CD8-positive, alpha-beta memory T cell (primary cell): ENCODE data around the gene HNRNPUL2. TPM values are rescaled to one million over a fixed set of nuclear protein-coding genes. Genes with fewer than 3 reads are reported as not detected.

Experiments used
- CTCF ChIA-PET: fragments of 350-600 bp; sonication (Branson Sonifier 250); formaldehyde crosslinking; loops from one replicate; lab custom pipeline; 2021; ENCODE audit warnings: antibody characterized with exemption; lab: Charles Lee
- POLR2A ChIA-PET: fragments of 350-600 bp; sonication (Branson Sonifier 250); formaldehyde crosslinking; loops from one replicate; lab custom pipeline; 2021; ENCODE audit warnings: antibody characterized with exemption; lab: Charles Lee
- DNase-seq, 5 donors: peaks; one replicate each; pipeline versions ENCODE4 v3.0.0 to v3.0.0-alpha.2; 2020 to 2022; ENCODE audit warnings: mixed read lengths in 1 of 5
- H3K27ac ChIP-seq: one replicate; pipeline ENCODE4 v1.7.0; 2013; ENCODE audit warnings: low read depth, mild to moderate bottlenecking, low read length, moderate library complexity
- H3K27me3 ChIP-seq: 2 replicates; pipeline ENCODE4 v1.7.0; 2013; ENCODE audit warnings: low read length, mild to moderate bottlenecking; ENCODE audit not compliant: insufficient read depth, poor library complexity, severe bottlenecking
- H3K36me3 ChIP-seq: 2 replicates; pipeline ENCODE4 v1.7.0; 2013; ENCODE audit warnings: mild to moderate bottlenecking, low read length, moderate library complexity; ENCODE audit not compliant: insufficient read depth
- H3K4me1 ChIP-seq: 2 replicates; pipeline ENCODE4 v1.7.0; 2013; ENCODE audit warnings: mild to moderate bottlenecking, low read length, moderate library complexity; ENCODE audit not compliant: insufficient read depth
- H3K4me3 ChIP-seq: 2 replicates; pipeline ENCODE4 v1.7.0; 2013; ENCODE audit warnings: mild to moderate bottlenecking, low read length
- H3K9me3 ChIP-seq: 2 replicates; pipeline ENCODE4 v1.7.0; 2013; ENCODE audit warnings: mild to moderate bottlenecking, low read length
- H3K27ac Mint-ChIP-seq, 8 donors: one replicate each; pipeline ENCODE4 v1.8.0; 2020 to 2021; ENCODE audit warnings: mixed read lengths in 8 of 8, mild to moderate bottlenecking in 6 of 8, inconsistent platforms in 3 of 8, moderate library complexity in 3 of 8
- H3K27me3 Mint-ChIP-seq, 2 donors: one replicate each; pipeline ENCODE4 v1.8.0; 2020 to 2021; ENCODE audit warnings: mixed read lengths in 2 of 2, mild to moderate bottlenecking in 1 of 2, moderate library complexity in 1 of 2
- H3K36me3 Mint-ChIP-seq, 3 donors: one replicate each; pipeline ENCODE4 v1.8.0; 2020 to 2021; ENCODE audit warnings: mixed read lengths in 3 of 3, inconsistent platforms in 1 of 3, mild to moderate bottlenecking in 1 of 3
- H3K4me1 Mint-ChIP-seq, 3 donors: one replicate each; pipeline ENCODE4 v1.8.0; 2020 to 2021; ENCODE audit warnings: mixed read lengths in 3 of 3, inconsistent platforms in 1 of 3, mild to moderate bottlenecking in 1 of 3
- H3K4me3 Mint-ChIP-seq, 7 donors: one replicate each; pipeline ENCODE4 v1.8.0; 2020 to 2021; ENCODE audit warnings: mixed read lengths in 7 of 7, mild to moderate bottlenecking in 6 of 7, moderate library complexity in 4 of 7, inconsistent platforms in 2 of 7
- H3K9me3 Mint-ChIP-seq, 5 donors: one replicate each; pipeline ENCODE4 v1.8.0; 2020 to 2022; ENCODE audit warnings: mixed read lengths in 5 of 5, mild to moderate bottlenecking in 3 of 5, moderate library complexity in 2 of 5, inconsistent platforms in 1 of 5
- polyA plus RNA-seq: library from polyadenylated mRNA; unstranded; fragments of 300-500 nt; fragmentation: Illumina TruSeq; gene quantifications from one replicate; pipeline ENCODE4 v1.2.3, GENCODE V29; 2021
- total RNA-seq, 2 experiments: library from RNA; stranded (reverse); gene quantifications; one replicate each; pipeline ENCODE4 v1.2.3, GENCODE V29; 2021

Gene HNRNPUL2
- total and polyA plus RNA-seq, 3 experiments from 2014 or later, result 3.3 to 64.3 (median 58.7) TPM

GRCh38 chr11:62708793-62709192 is 18.5 kb downstream of the HNRNPUL2 start:
- Histone ChIP-seq H3K9me3 (no peaks in the 10 kb centered on the region), H3K4me3 (peak overlapping the region; percentile 91), H3K27me3 (no peaks in the 10 kb centered on the region), H3K27ac (peak overlapping the region; percentile 88), H3K4me1 (peaks cover 48% of the 10 kb centered on the region), H3K36me3 (peaks cover 17% of the 10 kb centered on the region)
- Mint-ChIP-seq H3K4me1 (peaks cover 47 to 66% (median 58%) of the 10 kb centered on the region in 3 donors), H3K9me3 (no peaks in the 10 kb centered on the region), H3K27me3 (no peaks in the 10 kb centered on the region), H3K4me3 (peak overlapping the region; percentile 89 to 100 (median 93)), H3K27ac (peak overlapping the region; percentile 91 to 99 (median 98)), H3K36me3 (peaks cover 0 to 40% (median 3%) of the 10 kb centered on the region in 3 donors)
- ChIA-PET CTCF (interaction anchor here (0.6 to 3.4 kb wide), 11 partner anchors 11 to 154 kb away, joined by 3 to 15 read pairs (median 4); partner anchors contain the start of genes HNRNPUL2, LBHD1, TMEM179B and TTC9C), POLR2A (interaction anchor here (0.7 to 4.9 kb wide), 20 partner anchors 19 to 172 kb away, joined by 3 to 42 read pairs (median 6); partner anchors contain the start of genes B3GAT3, C11orf98, CSKMT and HNRNPUL2)
- peak in 3 of 5 donors; percentile 25 to 76 (median 36) for DNase-seq

- H3K4me3 ChIP-seq, result peak overlapping the region; percentile 91
- peaks cover 44 to 63% (median 55%) of the 10 kb centered on the region in 3 donors for H3K4me1 Mint-ChIP-seq
- POLR2A ChIA-PET, result interaction anchor here (0.6 to 4.9 kb wide), 21 partner anchors 19 to 173 kb away, joined by 3 to 42 read pairs (median 7); partner anchors contain the start of genes B3GAT3, C11orf98, CSKMT and HNRNPUL2
- H3K9me3 Mint-ChIP-seq, result no peaks in the 10 kb centered on the region
- no peaks in the 10 kb centered on the region for H3K27me3 Mint-ChIP-seq
- H3K4me3 Mint-ChIP-seq, result peak overlapping the region; percentile 89 to 100 (median 93)
- DNase-seq, result no peak
- H3K27me3 ChIP-seq, result no peaks in the 10 kb centered on the region
- H3K36me3 ChIP-seq, result peaks cover 17% of the 10 kb centered on the region
- H3K36me3 Mint-ChIP-seq, result peaks cover 0 to 36% (median 3%) of the 10 kb centered on the region in 3 donors
- no peaks in the 10 kb centered on the region for H3K9me3 ChIP-seq
- peak overlapping the region; percentile 91 to 99 (median 98) for H3K27ac Mint-ChIP-seq
- H3K27ac ChIP-seq, result peak overlapping the region; percentile 88
- H3K4me1 ChIP-seq, result peaks cover 48% of the 10 kb centered on the region
- CTCF ChIA-PET, result interaction anchor here (1.3 to 3.4 kb wide), 7 partner anchors 15 to 284 kb away, joined by 3 to 15 read pairs (median 7); partner anchors contain the start of genes HNRNPUL2, LBHD1, TMEM179B and TTC9C
These were observed 18.9 kb downstream of the HNRNPUL2 start for GRCh38 chr11:62708392-62708791.

GRCh38 chr11:62707277-62707861 is 19.9 kb downstream of the HNRNPUL2 start, which contains the start of the genes BSCL2 and GNG3:
BSCL2 (minus strand) TSS chr11:62707424; CDS start chr11:62707195, 229 bp downstream.
GNG3 (plus strand) TSS chr11:62707676; CDS start chr11:62708296, 620 bp downstream.
- no peaks in the 10 kb centered on the region for H3K9me3 ChIP-seq
- peak within 1 kb of the TSS; percentile 91 for H3K4me3 ChIP-seq
- H3K4me3 Mint-ChIP-seq, result peak within 1 kb of the TSS; percentile 90 to 100 (median 93)
- ChIA-PET POLR2A (interaction anchor here (0.6 to 4.9 kb wide), 9 partner anchors 19 to 117 kb away, joined by 3 to 42 read pairs (median 7); partner anchors contain the start of genes C11orf98, CSKMT, GANAB and HNRNPUL2), CTCF (interaction anchor here (0.8 to 5.3 kb wide), 7 partner anchors 13 to 283 kb away, joined by 3 to 33 read pairs (median 4); partner anchors contain the start of gene TMEM179B)
- peak within 1 kb of the TSS; percentile 88 for H3K27ac ChIP-seq
- no peak for DNase-seq
- H3K4me1 ChIP-seq, result peaks cover 48% of the 10 kb centered on the region
- H3K36me3 ChIP-seq, result peaks cover 9% of the 10 kb centered on the region
- peak within 1 kb of the TSS; percentile 95 to 99 (median 98) for H3K27ac Mint-ChIP-seq
- H3K27me3 Mint-ChIP-seq, result no peaks in the 10 kb centered on the region
- H3K27me3 ChIP-seq, result no peaks in the 10 kb centered on the region
- H3K36me3 Mint-ChIP-seq, result peaks cover 3 to 28% (median 5%) of the 10 kb centered on the region in 3 donors
- no peaks in the 10 kb centered on the region for H3K9me3 Mint-ChIP-seq
- H3K4me1 Mint-ChIP-seq, result peaks cover 39 to 53% (median 45%) of the 10 kb centered on the region in 3 donors

GRCh38 chr11:62706850-62707247 is 20.4 kb downstream of the HNRNPUL2 start:
- ChIA-PET POLR2A (interaction anchor here (0.9 to 3.5 kb wide), 12 partner anchors 20 to 151 kb away, joined by 3 to 17 read pairs (median 6); partner anchors contain the start of genes C11orf98, CSKMT, HNRNPUL2 and LBHD1), CTCF (interaction anchor here (1.0 to 5.3 kb wide), 10 partner anchors 12 to 282 kb away, joined by 3 to 33 read pairs (median 4); partner anchors contain the start of genes C11orf98, CSKMT, TMEM179B and TTC9C)
- Histone ChIP-seq H3K27ac (peak overlapping the region; percentile 13), H3K4me1 (peaks cover 48% of the 10 kb centered on the region), H3K9me3 (no peaks in the 10 kb centered on the region), H3K27me3 (no peaks in the 10 kb centered on the region), H3K36me3 (peaks cover 6% of the 10 kb centered on the region), H3K4me3 (peak overlapping the region; percentile 82)
- Mint-ChIP-seq H3K27me3 (no peaks in the 10 kb centered on the region), H3K4me3 (peak overlapping the region; percentile 70 to 91 (median 87)), H3K9me3 (no peaks in the 10 kb centered on the region), H3K36me3 (peaks cover 3 to 27% (median 4%) of the 10 kb centered on the region in 3 donors), H3K4me1 (peaks cover 36 to 49% (median 41%) of the 10 kb centered on the region in 3 donors), H3K27ac (peak overlapping the region; percentile 49 to 99 (median 82))
- no peak for DNase-seq

DNA sequence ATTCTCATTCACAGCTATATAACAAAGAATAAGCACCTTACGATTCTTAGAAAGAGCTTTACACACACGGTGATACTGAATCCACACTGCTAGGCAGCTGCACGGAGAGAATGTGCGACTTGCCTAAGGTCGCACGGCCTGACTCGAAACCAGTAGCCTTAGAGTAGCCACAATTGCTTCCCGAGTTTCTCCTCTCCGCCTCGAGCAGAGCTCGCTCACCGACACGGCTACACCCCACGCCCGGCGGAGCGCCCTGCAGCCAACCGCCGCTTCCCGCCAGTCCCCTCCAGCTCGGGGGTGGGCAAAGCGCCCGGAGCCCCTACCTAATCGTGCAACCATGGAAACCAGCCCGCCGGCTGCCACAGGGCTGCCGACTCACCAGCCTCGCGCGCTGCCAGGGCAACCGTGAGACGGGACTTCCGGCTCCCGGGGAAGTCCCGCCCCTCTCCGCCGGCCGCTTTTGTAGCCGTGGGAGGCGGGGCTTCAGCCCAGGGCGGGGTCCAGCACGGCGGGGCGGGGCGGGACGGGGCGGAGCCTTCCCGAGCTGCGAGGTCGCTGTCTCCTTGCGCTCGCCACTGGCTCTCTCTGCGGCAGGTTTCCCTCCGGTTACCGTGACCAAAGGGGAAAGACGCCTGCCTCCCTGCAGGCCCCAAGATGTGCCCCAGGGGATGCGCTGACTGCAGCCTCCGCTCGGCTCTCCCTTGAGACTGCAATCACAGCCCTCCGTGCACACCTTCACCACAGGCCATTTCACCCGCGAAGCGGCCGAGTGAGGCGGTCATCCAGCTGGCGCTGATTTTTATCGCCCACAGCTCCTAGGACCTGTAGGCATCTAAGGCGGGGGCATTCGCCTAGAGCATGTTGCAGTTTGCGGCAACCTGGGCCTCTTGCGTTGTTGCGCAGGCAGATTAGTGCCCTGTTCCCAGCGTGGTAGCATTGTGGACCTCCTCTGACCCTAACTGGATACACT is 21.1 kb downstream of the HNRNPUL2 start:
- Mint-ChIP-seq H3K36me3 (peaks cover 3 to 26% (median 4%) of the 10 kb centered on the region in 3 donors), H3K4me3 (peak overlapping the region; percentile 86 to 95 (median 89)), H3K27me3 (no peaks in the 10 kb centered on the region), H3K4me1 (peaks cover 36 to 49% (median 41%) of the 10 kb centered on the region in 3 donors), H3K27ac (peak overlapping the region; percentile 92 to 99 (median 94)), H3K9me3 (no peaks in the 10 kb centered on the region)
- peak overlapping the region; percentile 88 for H3K4me3 ChIP-seq
- CTCF ChIA-PET, result interaction anchor here (0.8 to 5.3 kb wide), 9 partner anchors 11 to 281 kb away, joined by 3 to 33 read pairs (median 3); partner anchors contain the start of genes C11orf98, CSKMT, LRRN4CL and TTC9C
- peaks cover 48% of the 10 kb centered on the region for H3K4me1 ChIP-seq
- POLR2A ChIA-PET, result interaction anchor here (0.8 to 2.1 kb wide), 15 partner anchors 21 to 150 kb away, joined by 3 to 17 read pairs (median 4); partner anchors contain the start of genes C11orf98, CSKMT, HNRNPUL2 and LBHD1
- no peaks in the 10 kb centered on the region for H3K36me3 ChIP-seq
- DNase-seq, result peak; percentile 92 to 98 (median 95)
- H3K27me3 ChIP-seq, result no peaks in the 10 kb centered on the region
- H3K9me3 ChIP-seq, result no peaks in the 10 kb centered on the region
- peak overlapping the region; percentile 95 for H3K27ac ChIP-seq

DNA sequence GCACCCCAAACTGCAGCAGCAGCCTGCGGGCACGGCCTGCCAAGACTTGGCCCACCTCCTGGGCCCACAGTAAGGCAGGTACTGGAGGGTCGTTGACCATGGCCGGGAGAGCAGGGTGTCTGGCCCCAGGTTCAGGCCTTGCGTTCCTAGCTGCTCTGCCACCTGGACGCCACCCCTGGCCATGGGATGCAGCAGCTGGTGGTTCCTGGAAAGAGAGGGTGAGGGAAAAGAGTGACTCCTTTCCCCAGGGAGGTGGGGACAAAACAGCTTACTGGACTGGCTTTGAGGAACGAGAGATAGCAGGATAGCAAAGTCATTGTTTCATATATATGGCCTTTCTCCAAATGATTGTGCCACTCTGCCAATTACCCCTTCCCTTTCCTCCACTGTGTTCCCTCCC is 21.8 kb downstream of the HNRNPUL2 start:
- Mint-ChIP-seq H3K4me3 (peak overlapping the region; percentile 86 to 95 (median 89)), H3K36me3 (peaks cover 3 to 25% (median 4%) of the 10 kb centered on the region in 3 donors), H3K9me3 (no peaks in the 10 kb centered on the region), H3K27ac (peak overlapping the region; percentile 92 to 99 (median 94)), H3K4me1 (peaks cover 36 to 49% (median 41%) of the 10 kb centered on the region in 3 donors), H3K27me3 (no peaks in the 10 kb centered on the region)
- Histone ChIP-seq H3K36me3 (no peaks in the 10 kb centered on the region), H3K27me3 (no peaks in the 10 kb centered on the region), H3K4me3 (peak overlapping the region; percentile 88), H3K4me1 (peaks cover 45% of the 10 kb centered on the region), H3K27ac (peak overlapping the region; percentile 95), H3K9me3 (no peaks in the 10 kb centered on the region)
- POLR2A ChIA-PET, result interaction anchor here (0.8 to 2.1 kb wide), 10 partner anchors 21 to 150 kb away, joined by 3 to 17 read pairs (median 4); partner anchors contain the start of genes HNRNPUL2, LBHD1, UQCC3 and ZBTB3
- no peak for DNase-seq
- CTCF ChIA-PET, result interaction anchor here (0.8 to 5.3 kb wide), 7 partner anchors 11 to 280 kb away, joined by 3 to 33 read pairs (median 3); partner anchors contain the start of genes C11orf98, CSKMT, LRRN4CL and ZBTB3
